MM.1S (cell line): ENCODE results near the gene KCNQ5.

Experiments
- DNase-seq: peaks from one replicate; pipeline ENCODE4 v3.0.0-alpha.2; 2015
- H2AFZ ChIP-seq: fragments of 300-600 bp; sonication (generic); 2 replicates; pipeline ENCODE4 v1.6.0; 2016; ENCODE audit warnings: antibody characterized with exemption, low read length
- H3F3A ChIP-seq: fragments of 300-600 bp; sonication (generic); 2 replicates; pipeline ENCODE4 v1.6.1; 2016; ENCODE audit warnings: mild to moderate bottlenecking, antibody characterized with exemption, low read length, moderate library complexity, mixed read lengths; ENCODE audit not compliant: insufficient read depth
- H3K27ac ChIP-seq: fragments of 300-600 bp; sonication (generic); 2 replicates; pipeline ENCODE4 v1.5.1; 2016; ENCODE audit warnings: mild to moderate bottlenecking, low read length
- H3K27me3 ChIP-seq: fragments of 300-600 bp; sonication (generic); replicated peaks from 2 replicates; pipeline ENCODE4 v1.6.0; 2016; ENCODE audit warnings: low read length; ENCODE audit not compliant: insufficient read depth
- H3K36me3 ChIP-seq: fragments of 300-600 bp; sonication (generic); replicated peaks from 2 replicates; pipeline ENCODE4 v1.6.1; 2016; ENCODE audit warnings: mild to moderate bottlenecking, low read length, mixed read lengths; ENCODE audit not compliant: insufficient read depth
- H3K4me1 ChIP-seq: fragments of 300-600 bp; sonication (generic); 2 replicates; pipeline ENCODE4 v1.6.1; 2016; ENCODE audit warnings: low read length, mixed read lengths
- H3K4me2 ChIP-seq: fragments of 300-600 bp; sonication (generic); 2 replicates; pipeline ENCODE4 v1.6.0; 2016; ENCODE audit warnings: low read depth, low read length
- H3K4me3 ChIP-seq: fragments of 300-600 bp; sonication (generic); 2 replicates; pipeline ENCODE4 v1.5.1; 2016; ENCODE audit warnings: low read length, mixed read lengths
- H3K79me2 ChIP-seq: fragments of 300-600 bp; sonication (generic); 2 replicates; pipeline ENCODE4 v1.6.1; 2016; ENCODE audit warnings: mixed run types, low read length, mixed read lengths
- H3K9ac ChIP-seq: fragments of 300-600 bp; sonication (generic); 2 replicates; pipeline ENCODE4 v1.6.1; 2016; ENCODE audit warnings: low read length, mixed read lengths
- H3K9me2 ChIP-seq: fragments of 300-600 bp; sonication (generic); replicated peaks from 2 replicates; pipeline ENCODE4 v1.6.1; 2016; ENCODE audit warnings: mild to moderate bottlenecking, low read length, mixed read lengths; ENCODE audit not compliant: insufficient read depth
- H3K9me3 ChIP-seq: fragments of 300-600 bp; sonication (generic); replicated peaks from 2 replicates; pipeline ENCODE4 v1.6.1; 2016; ENCODE audit warnings: mild to moderate bottlenecking, low read length, mixed read lengths; ENCODE audit not compliant: insufficient read depth
- H4K20me1 ChIP-seq: fragments of 300-600 bp; sonication (generic); 2 replicates; pipeline ENCODE4 v1.6.1; 2016; ENCODE audit warnings: mild to moderate bottlenecking, low read length, moderate library complexity, mixed read lengths; ENCODE audit not compliant: insufficient read depth
- EZH2 ChIP-seq: fragments of 300-600 bp; sonication (generic); optimal IDR thresholded peaks from 2 replicates; pipeline ENCODE3; 2017; ENCODE audit warnings: low read depth, mild to moderate bottlenecking, antibody characterized with exemption, low read length, mixed read lengths
- EZH2phosphoT487 ChIP-seq: fragments of 300-600 bp; sonication (generic); IDR thresholded peaks from 2 replicates; pipeline ENCODE4 v1.6.1; 2018; ENCODE audit warnings: antibody characterized with exemption, low read length
- TF ChIP-seq, protein P1 (sequence below): fragments of 300-600 bp; sonication (generic); IDR thresholded peaks from 2 replicates; pipeline ENCODE4 v1.5.1; 2016; ENCODE audit warnings: antibody characterized with exemption, low read length, mixed read lengths

Gene KCNQ5

DNA sequence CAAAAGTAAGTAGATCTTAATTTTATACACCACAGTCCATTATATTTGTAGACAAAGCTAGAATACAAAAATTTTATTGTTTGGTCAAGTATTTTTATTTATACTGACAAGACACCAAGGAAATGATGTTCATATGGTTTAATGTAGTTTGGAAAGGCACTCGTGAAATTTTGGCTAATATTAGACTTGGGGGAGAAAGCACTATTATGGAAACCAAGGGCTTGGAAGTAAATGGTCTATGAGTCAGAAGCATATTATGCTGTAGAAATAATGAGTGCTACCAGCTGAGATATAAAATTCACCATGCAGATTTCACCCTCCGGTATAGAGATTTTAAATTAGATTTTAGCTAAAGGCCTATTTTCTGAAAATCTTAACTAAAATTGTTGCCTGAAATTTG lies 233.6 kb downstream of the KCNQ5 start:
- Histone ChIP-seq H3K27me3 (no peaks in the 10 kb centered on the region), H3K9me3 (no peaks in the 10 kb centered on the region), H3K4me2 (no peak overlapping the region), H4K20me1 (no peaks in the 10 kb centered on the region), H3K9ac (no peak overlapping the region), H3K79me2 (no peaks in the 10 kb centered on the region; the same call in 1 of the 2 replicates), H3K9me2 (no peaks in the 10 kb centered on the region), H3K4me1 (no peaks in the 10 kb centered on the region), H3K4me3 (no peak overlapping the region), H3K27ac (no peak overlapping the region), H2AFZ (no peak overlapping the region), H3F3A (no peaks in the 10 kb centered on the region), H3K36me3 (no peaks in the 10 kb centered on the region)
- no peak for DNase-seq
- TF ChIP-seq EZH2phosphoT487 (no peak), EZH2 (no peak)
- TF ChIP-seq, protein P1, sequence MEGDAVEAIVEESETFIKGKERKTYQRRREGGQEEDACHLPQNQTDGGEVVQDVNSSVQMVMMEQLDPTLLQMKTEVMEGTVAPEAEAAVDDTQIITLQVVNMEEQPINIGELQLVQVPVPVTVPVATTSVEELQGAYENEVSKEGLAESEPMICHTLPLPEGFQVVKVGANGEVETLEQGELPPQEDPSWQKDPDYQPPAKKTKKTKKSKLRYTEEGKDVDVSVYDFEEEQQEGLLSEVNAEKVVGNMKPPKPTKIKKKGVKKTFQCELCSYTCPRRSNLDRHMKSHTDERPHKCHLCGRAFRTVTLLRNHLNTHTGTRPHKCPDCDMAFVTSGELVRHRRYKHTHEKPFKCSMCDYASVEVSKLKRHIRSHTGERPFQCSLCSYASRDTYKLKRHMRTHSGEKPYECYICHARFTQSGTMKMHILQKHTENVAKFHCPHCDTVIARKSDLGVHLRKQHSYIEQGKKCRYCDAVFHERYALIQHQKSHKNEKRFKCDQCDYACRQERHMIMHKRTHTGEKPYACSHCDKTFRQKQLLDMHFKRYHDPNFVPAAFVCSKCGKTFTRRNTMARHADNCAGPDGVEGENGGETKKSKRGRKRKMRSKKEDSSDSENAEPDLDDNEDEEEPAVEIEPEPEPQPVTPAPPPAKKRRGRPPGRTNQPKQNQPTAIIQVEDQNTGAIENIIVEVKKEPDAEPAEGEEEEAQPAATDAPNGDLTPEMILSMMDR = no peak

DNA sequence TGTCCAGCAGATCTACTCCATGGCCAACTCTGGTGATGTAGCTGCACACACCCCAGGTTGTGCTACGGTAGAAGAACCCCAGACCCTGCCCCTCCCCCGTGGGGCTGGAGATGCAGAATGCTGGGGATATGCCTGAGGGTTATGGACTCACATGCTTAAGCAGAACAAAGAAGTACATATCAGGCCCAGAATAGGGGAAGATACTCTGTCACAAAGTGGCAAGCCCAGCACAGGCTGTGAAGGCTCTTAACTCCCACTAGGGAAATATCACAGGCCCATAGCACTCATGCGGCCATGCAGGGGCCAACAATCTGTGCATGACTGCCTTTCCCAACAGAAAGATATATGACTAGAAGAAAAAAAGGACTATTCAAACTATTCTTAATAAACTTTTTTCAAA lies 234.9 kb downstream of the KCNQ5 start:
- Histone ChIP-seq H3K9me2 (no peaks in the 10 kb centered on the region), H3K36me3 (no peaks in the 10 kb centered on the region), H2AFZ (no peak overlapping the region), H3K4me3 (no peak overlapping the region), H3K9me3 (no peaks in the 10 kb centered on the region), H3F3A (no peaks in the 10 kb centered on the region), H3K4me2 (no peak overlapping the region), H3K4me1 (peaks cover 2% of the 10 kb centered on the region), H3K27ac (no peak overlapping the region), H4K20me1 (no peaks in the 10 kb centered on the region), H3K27me3 (no peaks in the 10 kb centered on the region), H3K79me2 (no peaks in the 10 kb centered on the region; the same call in 1 of the 2 replicates), H3K9ac (no peak overlapping the region)
- no peak for DNase-seq
- no peak for TF ChIP-seq EZH2
- no peak for TF ChIP-seq EZH2phosphoT487
- TF ChIP-seq, protein P1 = no peak

DNA sequence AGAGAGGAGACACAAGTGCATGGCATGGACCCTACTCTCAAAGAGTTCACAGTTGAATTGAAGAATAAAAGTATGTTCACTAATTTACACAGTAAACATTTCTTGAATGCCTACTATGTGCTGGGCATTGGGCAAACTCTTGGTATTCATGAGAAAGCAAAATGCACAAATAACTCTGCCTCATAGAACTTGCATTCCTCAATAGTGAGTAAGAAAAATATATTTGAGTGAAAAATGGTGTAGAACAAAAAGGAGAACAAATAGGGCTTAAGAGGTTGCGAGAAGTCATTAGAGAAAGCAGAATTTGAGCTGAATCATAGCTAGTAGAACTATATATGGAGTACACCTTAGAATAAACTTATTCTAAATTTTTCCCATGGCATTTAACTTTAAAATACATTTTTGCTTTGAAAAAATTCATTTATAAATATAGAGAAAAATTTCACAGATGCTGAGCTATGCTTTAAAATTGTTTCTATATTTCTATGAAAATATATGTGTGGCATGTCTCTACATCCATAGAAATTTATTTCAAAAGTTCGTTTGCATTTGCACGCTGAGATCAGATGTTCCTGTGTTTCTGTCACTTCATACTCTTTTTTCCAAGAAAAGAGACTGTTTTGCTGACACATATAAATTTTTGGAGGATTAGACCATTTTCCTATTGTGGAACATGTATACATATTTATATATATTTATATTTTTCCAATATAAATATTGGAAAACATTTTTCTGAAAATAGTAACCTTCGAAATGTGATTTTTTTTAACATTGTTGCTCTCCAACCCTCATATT lies 236.1 kb downstream of the KCNQ5 start:
- H3F3A ChIP-seq = no peaks in the 10 kb centered on the region
- H2AFZ ChIP-seq = no peak overlapping the region
- H4K20me1 ChIP-seq = no peaks in the 10 kb centered on the region
- H3K36me3 ChIP-seq = no peaks in the 10 kb centered on the region
- no peaks in the 10 kb centered on the region for H3K9me2 ChIP-seq
- no peak overlapping the region for H3K4me3 ChIP-seq
- no peak overlapping the region for H3K9ac ChIP-seq
- no peaks in the 10 kb centered on the region; the same call in 1 of the 2 replicates for H3K79me2 ChIP-seq
- TF ChIP-seq, protein P1 = no peak
- TF ChIP-seq EZH2 = no peak
- TF ChIP-seq EZH2phosphoT487 = no peak
- no peak overlapping the region for H3K27ac ChIP-seq
- H3K4me1 ChIP-seq = peaks cover 7% of the 10 kb centered on the region
- no peak for DNase-seq
- H3K27me3 ChIP-seq = no peaks in the 10 kb centered on the region
- no peaks in the 10 kb centered on the region for H3K9me3 ChIP-seq
- no peak overlapping the region for H3K4me2 ChIP-seq
